ENCODE measurements around the gene GTF2F2. TPM values are rescaled to one million over a fixed set of nuclear protein-coding genes. Genes with fewer than 3 reads are reported as not detected.

GTF2F2 gene
- total and polyA plus RNA-seq, 3 donors from 2014 or later: 19.0 to 29.9 (median 28.1) TPM

DNA sequence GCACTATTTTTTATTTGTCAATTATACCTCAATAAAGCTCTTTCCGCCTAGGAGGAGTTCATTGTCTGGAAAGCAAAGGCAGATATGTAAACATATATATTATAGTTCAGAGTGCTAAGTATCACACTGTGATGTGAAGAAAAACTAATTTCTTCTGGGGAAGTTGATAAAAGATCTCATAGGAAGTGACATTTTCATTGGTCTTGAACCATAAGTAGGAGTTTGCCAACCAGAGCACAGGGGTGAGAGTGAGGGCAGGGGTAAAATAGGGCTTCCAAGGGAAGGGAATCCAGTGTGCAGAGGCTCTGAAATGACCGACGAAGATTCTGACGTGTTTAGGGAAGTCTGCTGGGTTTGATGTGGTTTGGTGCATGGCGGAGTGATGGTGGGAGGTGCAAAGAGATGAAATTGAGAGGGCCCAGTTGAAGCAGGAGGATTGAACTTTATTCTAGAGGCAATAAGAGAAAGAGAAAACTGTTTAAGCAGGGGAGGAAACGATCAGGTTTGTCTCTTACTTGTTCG is 780 bp upstream of the GTF2F2 start:
- DNase-seq: peak; percentile 34
- no peaks in the 10 kb centered on the region for H3K27me3 ChIP-seq
- H3K9me3 ChIP-seq: no peaks in the 10 kb centered on the region
- intact Hi-C loops (cut with DNase I; ENCODE audit: low total_unique reads): no loop called here
- 3 to 9% methylated on average over 7 of the region's 7 CpGs for WGBS, 2 donors
- H3K4me3 ChIP-seq: peak overlapping the region; percentile 88 to 91
- H3K27ac ChIP-seq: peak overlapping the region; percentile 67 to 87
- H3K36me3 ChIP-seq (ENCODE audit: low read depth, missing control alignments): no peaks in the 10 kb centered on the region
- TF ChIP-seq POLR2A (IDR thresholded peaks at IDR 0.05): no peak
- TF ChIP-seq, protein P1, sequence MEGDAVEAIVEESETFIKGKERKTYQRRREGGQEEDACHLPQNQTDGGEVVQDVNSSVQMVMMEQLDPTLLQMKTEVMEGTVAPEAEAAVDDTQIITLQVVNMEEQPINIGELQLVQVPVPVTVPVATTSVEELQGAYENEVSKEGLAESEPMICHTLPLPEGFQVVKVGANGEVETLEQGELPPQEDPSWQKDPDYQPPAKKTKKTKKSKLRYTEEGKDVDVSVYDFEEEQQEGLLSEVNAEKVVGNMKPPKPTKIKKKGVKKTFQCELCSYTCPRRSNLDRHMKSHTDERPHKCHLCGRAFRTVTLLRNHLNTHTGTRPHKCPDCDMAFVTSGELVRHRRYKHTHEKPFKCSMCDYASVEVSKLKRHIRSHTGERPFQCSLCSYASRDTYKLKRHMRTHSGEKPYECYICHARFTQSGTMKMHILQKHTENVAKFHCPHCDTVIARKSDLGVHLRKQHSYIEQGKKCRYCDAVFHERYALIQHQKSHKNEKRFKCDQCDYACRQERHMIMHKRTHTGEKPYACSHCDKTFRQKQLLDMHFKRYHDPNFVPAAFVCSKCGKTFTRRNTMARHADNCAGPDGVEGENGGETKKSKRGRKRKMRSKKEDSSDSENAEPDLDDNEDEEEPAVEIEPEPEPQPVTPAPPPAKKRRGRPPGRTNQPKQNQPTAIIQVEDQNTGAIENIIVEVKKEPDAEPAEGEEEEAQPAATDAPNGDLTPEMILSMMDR (IDR thresholded peaks at IDR 0.05): no peak
- peaks cover 19% of the 10 kb centered on the region for H3K4me1 ChIP-seq

DNA sequence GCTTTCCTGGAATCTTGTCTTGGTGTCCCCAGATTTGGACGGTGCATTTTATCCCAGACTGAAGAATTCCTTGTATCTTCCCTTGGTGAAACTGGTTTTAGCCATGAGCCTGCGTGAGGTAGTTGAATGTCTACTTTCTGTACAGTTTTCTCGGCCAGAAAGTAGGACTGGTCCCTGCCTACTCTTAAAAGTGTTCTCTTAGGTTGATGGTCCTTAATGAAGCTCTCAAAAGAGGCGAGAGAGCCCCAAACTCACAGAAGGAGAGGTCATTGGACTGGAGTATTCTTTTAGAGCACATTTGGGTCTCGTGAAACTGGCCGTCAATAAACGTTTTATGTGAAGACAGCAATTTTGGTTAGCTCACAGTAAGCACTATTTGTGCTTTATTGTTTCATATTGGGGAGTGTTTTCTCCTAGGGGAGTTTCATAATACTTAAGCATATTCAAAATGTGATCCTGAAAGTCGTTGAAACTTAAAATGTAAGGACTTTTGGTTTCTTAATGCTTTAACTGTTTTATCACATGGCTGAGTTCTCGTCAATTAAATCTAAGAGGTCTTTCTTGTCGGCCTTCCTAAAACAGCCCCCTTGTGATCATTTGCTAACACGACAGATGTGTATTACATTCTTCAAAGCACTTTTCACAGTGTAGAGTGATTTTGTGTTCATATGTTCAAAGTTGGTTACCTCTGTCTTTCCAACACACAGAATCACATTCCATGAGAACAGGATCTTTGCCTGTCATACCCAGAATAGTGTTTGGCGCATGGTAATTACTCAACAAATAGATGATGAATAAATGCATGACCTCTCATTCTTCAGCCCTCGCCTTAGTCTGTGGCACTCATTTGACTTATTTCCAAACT is 889 bp downstream of the GTF2F2 start:
- H3K9me3 ChIP-seq: no peaks in the 10 kb centered on the region
- peaks cover 19% of the 10 kb centered on the region for H3K4me1 ChIP-seq
- DNase-seq: no peak
- peak overlapping the region; percentile 67 to 87 for H3K27ac ChIP-seq
- H3K36me3 ChIP-seq (ENCODE audit: low read depth, missing control alignments): no peaks in the 10 kb centered on the region
- TF ChIP-seq POLR2A (IDR thresholded peaks at IDR 0.05): no peak
- TF ChIP-seq, protein P1 (IDR thresholded peaks at IDR 0.05): no peak
- no peaks in the 10 kb centered on the region for H3K27me3 ChIP-seq
- intact Hi-C loops (cut with DNase I; ENCODE audit: low total_unique reads): no loop called here
- 6 to 10% methylated on average over 13 of the region's 13 CpGs for WGBS, 2 donors
- H3K4me3 ChIP-seq: peak overlapping the region; percentile 88 to 91

DNA sequence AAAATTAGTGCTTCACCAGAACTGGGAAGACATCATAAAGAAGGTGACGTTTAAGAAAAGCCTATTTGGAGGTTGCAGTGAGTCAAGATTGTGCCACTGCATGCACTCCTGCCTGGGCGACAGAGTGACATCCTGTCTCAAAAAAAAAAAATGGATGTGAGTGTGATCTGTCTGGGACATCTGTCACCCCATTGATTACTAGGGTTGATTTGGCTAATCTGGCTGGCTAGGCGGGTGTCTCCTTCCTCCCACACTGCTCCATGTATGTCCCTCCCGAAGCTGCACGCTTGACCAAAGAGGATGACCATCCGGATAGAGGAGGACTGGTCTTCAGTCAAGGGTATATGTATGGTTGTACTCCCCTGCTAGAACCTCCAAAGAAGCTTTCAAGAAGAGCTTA is 2.6 kb downstream of the GTF2F2 start:
- 80 to 89% methylated on average over 6 of the region's 6 CpGs for WGBS, 2 donors
- no peak overlapping the region for H3K4me3 ChIP-seq
- H3K36me3 ChIP-seq (ENCODE audit: low read depth, missing control alignments): no peaks in the 10 kb centered on the region
- no peaks in the 10 kb centered on the region for H3K9me3 ChIP-seq
- no peak for DNase-seq
- peaks cover 19% of the 10 kb centered on the region for H3K4me1 ChIP-seq
- no peak for TF ChIP-seq POLR2A (IDR thresholded peaks at IDR 0.05)
- TF ChIP-seq, protein P1 (IDR thresholded peaks at IDR 0.05): no peak
- no peak overlapping the region for H3K27ac ChIP-seq
- intact Hi-C loops (cut with DNase I; ENCODE audit: low total_unique reads): no loop called here
- no peaks in the 10 kb centered on the region for H3K27me3 ChIP-seq

DNA sequence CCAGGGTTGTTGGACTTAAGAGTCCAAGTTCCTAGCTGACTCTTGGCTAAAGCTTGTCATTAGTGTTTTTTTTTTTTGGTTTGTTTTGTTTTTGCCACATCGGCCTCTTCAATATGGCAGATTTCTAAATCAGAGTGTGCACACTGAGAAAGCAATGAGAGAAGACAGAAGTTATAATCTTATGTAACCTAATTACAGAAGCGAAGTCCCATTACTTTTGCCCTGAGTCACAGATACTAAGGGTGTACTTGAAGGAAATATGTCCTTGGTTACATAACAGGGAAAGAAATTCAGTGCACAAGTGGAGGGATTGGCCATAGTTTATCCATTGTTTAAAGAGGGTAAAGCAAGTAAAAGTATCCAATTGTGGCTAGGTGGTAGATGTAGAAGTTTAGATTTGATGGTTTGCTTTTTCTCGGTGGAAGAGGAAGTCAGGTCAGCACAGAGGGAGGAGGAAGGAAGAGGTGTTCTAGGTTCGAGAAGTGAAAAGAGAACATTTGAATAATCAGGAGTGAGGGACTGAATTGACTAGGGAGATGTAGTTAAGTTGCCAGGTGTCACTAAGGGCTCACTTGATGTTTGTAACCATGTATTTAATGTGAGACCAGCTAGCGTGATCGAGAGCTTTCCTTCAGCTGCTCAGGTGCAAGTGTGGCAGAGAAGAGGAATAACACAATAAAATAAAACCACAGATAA is 12.2 kb downstream of the GTF2F2 start:
- H3K36me3 ChIP-seq (ENCODE audit: low read depth, missing control alignments): no peaks in the 10 kb centered on the region
- H3K9me3 ChIP-seq: no peaks in the 10 kb centered on the region
- H3K27me3 ChIP-seq: no peaks in the 10 kb centered on the region
- H3K4me1 ChIP-seq: peaks cover 12% of the 10 kb centered on the region
- intact Hi-C loops (cut with DNase I; ENCODE audit: low total_unique reads): no loop called here
- peak overlapping the region; percentile 12 to 29 for H3K27ac ChIP-seq
- WGBS, 2 donors: 70 to 75% methylated on average over 6 of the region's 6 CpGs
- no peak for TF ChIP-seq POLR2A (IDR thresholded peaks at IDR 0.05)
- TF ChIP-seq, protein P1 (IDR thresholded peaks at IDR 0.05): no peak
- no peak overlapping the region for H3K4me3 ChIP-seq
- no peak for DNase-seq

Data from testis (tissue), 3 donors.